ENCODE measurements around the gene RNU6-8.

GRCh38 chr14:32208490-32208889 lies 5.4 kb upstream of the RNU6-8 start:
- TF ChIP-seq CTCF (conservative IDR thresholded peaks at IDR 0.05; ENCODE audit: low read length) (no peak), EZH2phosphoT487 (IDR thresholded peaks at IDR 0.05; ENCODE audit: borderline replicate concordance) (no peak)
